ENCODE data around the gene SEC63. TPM values are rescaled to one million over a fixed set of nuclear protein-coding genes. Genes with fewer than 3 reads are reported as not detected.

SEC63 gene
- total RNA-seq, 3 donors from 2014 or later (not counting 1 experiment from before 2014, with no cell fraction given), result 84.4 to 104 (median 90.4) TPM

DNA sequence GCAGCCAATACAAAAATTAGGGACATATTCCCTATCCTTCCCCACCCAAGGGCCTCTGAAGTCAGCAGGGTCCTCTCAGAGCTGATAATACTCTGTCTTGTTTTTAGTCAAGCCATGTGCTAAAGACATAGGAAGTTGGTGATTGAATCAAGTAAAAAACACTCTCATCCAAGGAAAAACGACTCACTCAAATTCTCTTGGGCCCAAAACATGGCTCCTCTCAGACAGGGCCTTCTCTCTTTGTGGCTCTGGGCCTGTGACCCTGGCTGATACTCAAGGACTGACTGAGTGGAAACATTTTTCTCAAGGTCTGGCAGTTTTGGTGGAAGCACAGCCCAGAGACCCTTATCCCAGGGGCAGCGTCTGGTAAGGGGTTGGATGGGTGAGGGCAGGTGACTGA is 127.9 kb downstream of the SEC63 start:
- 94% methylated on average over 2 of the region's 2 CpGs for WGBS (ENCODE audit: insufficient coverage)
- no peak for ATAC-seq
- Mint-ChIP-seq H3K9me3 (no peaks in the 10 kb centered on the region), H3K4me3 (no peak overlapping the region), H3K36me3 (no peaks in the 10 kb centered on the region), H3K4me1 (peaks cover 12 to 23% of the 10 kb centered on the region in 2 donors), H3K27me3 (ENCODE audit: low read depth in 2 of 2) (no peaks in the 10 kb centered on the region), H3K27ac (no peak overlapping the region)
- intact Hi-C loops (cut with micrococcal nuclease), result no loop called here
- H3K27ac ChIP-seq (ENCODE audit: low read length), result no peak overlapping the region
- TF ChIP-seq, protein P1, sequence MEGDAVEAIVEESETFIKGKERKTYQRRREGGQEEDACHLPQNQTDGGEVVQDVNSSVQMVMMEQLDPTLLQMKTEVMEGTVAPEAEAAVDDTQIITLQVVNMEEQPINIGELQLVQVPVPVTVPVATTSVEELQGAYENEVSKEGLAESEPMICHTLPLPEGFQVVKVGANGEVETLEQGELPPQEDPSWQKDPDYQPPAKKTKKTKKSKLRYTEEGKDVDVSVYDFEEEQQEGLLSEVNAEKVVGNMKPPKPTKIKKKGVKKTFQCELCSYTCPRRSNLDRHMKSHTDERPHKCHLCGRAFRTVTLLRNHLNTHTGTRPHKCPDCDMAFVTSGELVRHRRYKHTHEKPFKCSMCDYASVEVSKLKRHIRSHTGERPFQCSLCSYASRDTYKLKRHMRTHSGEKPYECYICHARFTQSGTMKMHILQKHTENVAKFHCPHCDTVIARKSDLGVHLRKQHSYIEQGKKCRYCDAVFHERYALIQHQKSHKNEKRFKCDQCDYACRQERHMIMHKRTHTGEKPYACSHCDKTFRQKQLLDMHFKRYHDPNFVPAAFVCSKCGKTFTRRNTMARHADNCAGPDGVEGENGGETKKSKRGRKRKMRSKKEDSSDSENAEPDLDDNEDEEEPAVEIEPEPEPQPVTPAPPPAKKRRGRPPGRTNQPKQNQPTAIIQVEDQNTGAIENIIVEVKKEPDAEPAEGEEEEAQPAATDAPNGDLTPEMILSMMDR (IDR thresholded peaks at IDR 0.05), result no peak
- DNase-seq, result no peak
- H3K27me3 ChIP-seq (ENCODE audit: control insufficient read depth, insufficient read depth, low read length), result no peaks in the 10 kb centered on the region
- H3K9me3 ChIP-seq (ENCODE audit: control insufficient read depth, insufficient read depth, low read length), result no peaks in the 10 kb centered on the region
- peaks cover 11% of the 10 kb centered on the region for H3K4me1 ChIP-seq (ENCODE audit: control insufficient read depth, insufficient read depth, low read length)
- H3K4me3 ChIP-seq (ENCODE audit: low read length), result no peak overlapping the region
- H3K36me3 ChIP-seq (ENCODE audit: control insufficient read depth, insufficient read depth, low read length), result no peaks in the 10 kb centered on the region

- Histone ChIP-seq H3K27me3 (ENCODE audit: control insufficient read depth, insufficient read depth, low read length) (no peaks in the 10 kb centered on the region), H3K36me3 (ENCODE audit: control insufficient read depth, insufficient read depth, low read length) (no peaks in the 10 kb centered on the region), H3K27ac (ENCODE audit: low read length) (no peak overlapping the region), H3K9me3 (ENCODE audit: control insufficient read depth, insufficient read depth, low read length) (no peaks in the 10 kb centered on the region), H3K4me1 (ENCODE audit: control insufficient read depth, insufficient read depth, low read length) (peaks cover 22% of the 10 kb centered on the region), H3K4me3 (ENCODE audit: low read length) (no peak overlapping the region)
- 53% methylated on average over 7 of the region's 7 CpGs for WGBS (ENCODE audit: insufficient coverage)
- ATAC-seq, result peak in 2 of 3 donors; percentile 2 to 23
- no peaks in the 10 kb centered on the region for H3K36me3 Mint-ChIP-seq
- TF ChIP-seq, protein P1 (IDR thresholded peaks at IDR 0.05), result no peak
- H3K4me3 Mint-ChIP-seq, result no peak overlapping the region
- H3K27ac Mint-ChIP-seq, result peak overlapping the region in 1 of 2 donors; percentile 14
- peak; percentile 25 to 60 for DNase-seq
- H3K4me1 Mint-ChIP-seq, result peaks cover 34 to 40% of the 10 kb centered on the region in 2 donors
- no peaks in the 10 kb centered on the region for H3K27me3 Mint-ChIP-seq (ENCODE audit: low read depth in 2 of 2)
- no peaks in the 10 kb centered on the region for H3K9me3 Mint-ChIP-seq
- intact Hi-C loops (cut with micrococcal nuclease), result loop anchor here (10.0 kb wide), 1 partner anchor 1267 kb away; the partner anchor contains the start of genes CEP57L1 and SESN1
These were observed 130.5 kb downstream of the SEC63 start for GRCh38 chr6:107827541-107827940.

GRCh38 chr6:107823047-107823557 is 134.9 kb downstream of the SEC63 start:
- 5% methylated on average over 6 of the region's 8 CpGs for WGBS (ENCODE audit: insufficient coverage)
- Mint-ChIP-seq H3K27ac (peak overlapping the region; percentile 89 to 100), H3K27me3 (ENCODE audit: low read depth in 2 of 2) (no peaks in the 10 kb centered on the region), H3K36me3 (no peaks in the 10 kb centered on the region), H3K4me3 (peak overlapping the region; percentile 98), H3K9me3 (no peaks in the 10 kb centered on the region), H3K4me1 (peaks cover 75% of the 10 kb centered on the region in 2 donors)
- Histone ChIP-seq H3K4me3 (ENCODE audit: low read length) (peak overlapping the region; percentile 58), H3K4me1 (ENCODE audit: control insufficient read depth, insufficient read depth, low read length) (peaks cover 54% of the 10 kb centered on the region), H3K27me3 (ENCODE audit: control insufficient read depth, insufficient read depth, low read length) (no peaks in the 10 kb centered on the region), H3K36me3 (ENCODE audit: control insufficient read depth, insufficient read depth, low read length) (peaks cover 1% of the 10 kb centered on the region), H3K27ac (ENCODE audit: low read length) (peak overlapping the region; percentile 96), H3K9me3 (ENCODE audit: control insufficient read depth, insufficient read depth, low read length) (no peaks in the 10 kb centered on the region)
- intact Hi-C loops (cut with micrococcal nuclease), result loop anchor here (5.0 to 10.0 kb wide), 6 partner anchors 36 to 1726 kb away; partner anchors contain the start of genes CD164, CEP57L1, SEC63 and SESN1
- TF ChIP-seq, protein P1 (IDR thresholded peaks at IDR 0.05), result no peak
- ATAC-seq (peak; percentile 28 to 38 (median 31)), DNase-seq (peak; percentile 61 to 78)
